Subcutaneous adipose tissue (tissue), 4 donors: ENCODE data around the gene RPS26. TPM values are rescaled to one million over a fixed set of nuclear protein-coding genes. Genes with fewer than 3 reads are reported as not detected.

ENCODE experiments used
- CTCF ChIP-seq: fragments of 450-650 bp; IDR thresholded peaks from one replicate; pipeline ENCODE4 v1.5.1; 2016; ENCODE audit warnings: low read depth, mild to moderate bottlenecking, control low read depth, antibody characterized with exemption, moderate library complexity
- total RNA-seq, 4 donors: library from RNA; depleted of rRNA; stranded (reverse); fragments of >200 nt; gene quantifications; one replicate each; pipeline ENCODE4 v1.1.0, GENCODE V29; 2016

The RPS26 gene
- total RNA-seq, 4 donors from 2014 or later, result 346 to 891 (median 730) TPM

GRCh38 chr12:56001487-56002100, 40.1 kb upstream of the RPS26 start:
- no peak for TF ChIP-seq CTCF

DNA sequence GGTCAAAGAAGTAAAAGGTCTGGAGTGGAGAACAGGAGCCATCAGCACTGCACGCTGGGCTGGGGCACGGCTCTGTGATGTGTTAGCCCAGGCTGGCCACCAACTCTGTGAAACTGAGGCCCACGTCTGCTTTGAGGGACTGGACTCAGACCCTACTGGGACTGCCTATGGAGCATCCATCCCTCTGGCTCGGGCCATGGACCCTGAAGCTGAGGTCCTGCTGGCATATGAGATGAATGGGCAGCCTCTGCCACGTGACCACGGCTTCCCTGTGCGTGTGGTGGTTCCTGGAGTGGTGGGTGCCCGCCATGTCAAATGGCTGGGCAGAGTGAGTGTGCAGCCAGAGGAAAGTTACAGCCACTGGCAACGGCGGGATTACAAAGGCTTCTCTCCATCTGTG, 37.5 kb upstream of the RPS26 start:
- no peak for TF ChIP-seq CTCF

DNA sequence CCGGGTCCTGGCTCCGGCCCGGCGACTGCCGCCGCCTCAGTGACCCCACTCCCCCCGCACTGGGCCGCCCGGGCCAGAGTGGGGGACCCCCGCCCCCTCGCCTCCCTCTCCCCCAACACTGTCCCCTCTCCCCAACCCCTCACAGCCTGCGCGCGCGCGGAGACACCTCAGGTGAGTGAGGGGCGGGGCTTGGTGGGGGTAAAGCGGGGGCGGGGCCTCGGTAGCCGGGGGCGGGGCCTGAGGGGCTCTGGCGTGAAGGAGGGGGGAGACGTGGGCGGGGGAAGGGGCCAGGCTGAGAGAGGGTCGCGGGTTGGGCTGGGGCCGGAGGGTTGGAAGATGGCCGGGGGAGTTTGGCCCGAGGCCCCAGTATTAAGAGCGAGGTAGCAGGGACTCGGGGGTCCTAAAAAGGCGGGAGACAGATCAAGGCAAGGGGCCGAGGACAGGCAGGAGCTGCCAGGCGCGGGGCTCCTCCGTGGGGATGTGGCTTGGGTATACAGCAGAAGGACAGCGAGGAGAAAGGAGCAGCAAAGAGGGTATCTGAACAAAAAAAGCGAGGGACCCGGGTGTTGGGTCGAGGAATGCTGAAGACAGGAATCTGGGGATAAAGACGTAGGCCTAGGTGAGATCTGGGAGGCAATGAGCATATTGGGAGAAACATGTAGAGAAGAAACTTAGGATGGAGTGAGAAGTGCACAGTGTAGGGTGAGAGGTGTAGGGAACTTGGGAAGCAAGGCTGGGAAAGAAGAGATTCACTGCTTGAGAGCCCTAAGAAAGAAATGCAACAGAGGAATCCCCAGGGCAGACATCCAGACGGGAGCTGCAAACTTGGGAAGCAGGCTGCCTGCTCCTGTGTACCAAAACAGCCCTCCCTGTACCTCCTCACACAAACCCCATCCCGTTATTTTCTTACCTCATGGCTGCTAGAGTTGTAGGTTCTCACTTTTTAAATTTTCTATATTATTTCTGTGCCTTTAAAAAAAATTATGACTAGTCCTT, 33.9 kb upstream of the RPS26 start:
- no peak for TF ChIP-seq CTCF

DNA sequence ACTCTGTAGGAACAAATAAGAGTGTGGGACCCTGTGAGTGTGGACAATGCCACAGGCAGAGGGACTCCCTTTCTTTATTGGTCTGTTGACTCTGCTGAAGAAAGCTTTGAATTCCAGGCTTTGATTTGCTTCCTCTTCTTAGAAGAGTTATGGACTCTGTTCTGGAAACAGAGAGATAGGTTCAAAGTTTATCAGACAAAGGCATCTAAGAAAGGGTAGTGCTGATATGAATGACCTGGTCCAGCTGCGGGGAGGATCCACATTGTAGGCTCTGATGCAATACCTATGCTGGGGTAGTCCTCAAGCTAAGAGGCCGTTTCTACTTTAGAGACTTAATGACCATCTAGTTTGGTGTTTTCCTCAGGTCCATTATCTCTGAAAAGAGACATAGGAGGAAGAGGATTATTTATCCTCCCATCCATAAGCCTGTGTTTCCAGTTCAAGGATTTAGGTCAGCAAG, 31.6 kb upstream of the RPS26 start:
- TF ChIP-seq CTCF, result no peak

DNA sequence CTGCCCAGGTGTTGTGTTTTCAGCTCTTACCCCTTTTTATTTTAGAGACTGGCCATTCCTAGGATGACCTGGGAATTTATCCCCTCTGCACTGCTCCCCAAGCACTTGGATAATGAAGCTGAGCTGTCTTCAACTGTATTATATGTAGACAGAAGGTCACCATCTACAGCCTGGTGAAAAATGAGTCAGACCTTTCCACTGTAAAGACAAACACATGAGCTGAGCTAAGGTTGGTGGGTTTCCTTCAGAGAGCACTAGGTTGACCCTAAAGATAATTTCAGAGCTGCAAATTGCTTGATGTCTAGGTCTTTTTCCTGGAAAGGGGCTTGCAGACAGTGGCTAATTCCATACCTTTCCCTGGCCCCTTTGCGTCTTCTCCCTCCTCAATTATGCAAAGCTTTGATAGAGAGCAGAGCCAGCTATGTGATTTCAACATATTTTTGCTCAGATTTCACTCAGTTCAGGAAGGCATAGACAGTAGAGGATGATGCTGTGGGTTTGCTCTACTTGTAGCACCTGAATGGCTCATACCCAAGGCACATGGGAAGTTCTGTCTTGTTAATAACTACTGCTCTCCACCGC, 30.1 kb upstream of the RPS26 start:
- TF ChIP-seq CTCF, result no peak

GRCh38 chr12:56013482-56013881, 28.2 kb upstream of the RPS26 start:
- no peak for TF ChIP-seq CTCF

DNA sequence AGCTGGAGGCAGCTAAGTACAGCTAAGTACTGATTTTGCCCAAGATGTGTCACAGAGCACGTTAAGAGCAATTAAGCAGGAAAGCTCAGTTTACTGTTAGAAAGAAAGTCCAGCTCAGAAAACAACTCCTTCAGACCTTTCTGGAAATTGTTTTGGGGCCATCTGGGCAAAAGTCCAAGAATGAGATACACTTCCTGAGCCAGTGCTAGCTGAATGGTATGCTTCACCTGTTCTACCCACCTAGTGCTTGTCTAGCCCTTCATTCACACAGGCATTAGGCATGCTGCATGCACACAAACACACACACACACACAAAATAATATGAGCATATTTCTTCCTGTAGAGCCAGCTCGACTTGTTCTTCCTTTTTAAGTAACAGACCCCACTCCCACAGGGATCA, 27.5 kb upstream of the RPS26 start:
- no peak for TF ChIP-seq CTCF
